Activated naive CD4-positive, alpha-beta T cell (primary cell): ENCODE results near the gene TBCD.

Experiments
- DNase-seq, 4 experiments: peaks; one replicate each; lab custom pipeline; 2025; lab: John Stamatoyannopoulos, UW

TBCD gene

DNA sequence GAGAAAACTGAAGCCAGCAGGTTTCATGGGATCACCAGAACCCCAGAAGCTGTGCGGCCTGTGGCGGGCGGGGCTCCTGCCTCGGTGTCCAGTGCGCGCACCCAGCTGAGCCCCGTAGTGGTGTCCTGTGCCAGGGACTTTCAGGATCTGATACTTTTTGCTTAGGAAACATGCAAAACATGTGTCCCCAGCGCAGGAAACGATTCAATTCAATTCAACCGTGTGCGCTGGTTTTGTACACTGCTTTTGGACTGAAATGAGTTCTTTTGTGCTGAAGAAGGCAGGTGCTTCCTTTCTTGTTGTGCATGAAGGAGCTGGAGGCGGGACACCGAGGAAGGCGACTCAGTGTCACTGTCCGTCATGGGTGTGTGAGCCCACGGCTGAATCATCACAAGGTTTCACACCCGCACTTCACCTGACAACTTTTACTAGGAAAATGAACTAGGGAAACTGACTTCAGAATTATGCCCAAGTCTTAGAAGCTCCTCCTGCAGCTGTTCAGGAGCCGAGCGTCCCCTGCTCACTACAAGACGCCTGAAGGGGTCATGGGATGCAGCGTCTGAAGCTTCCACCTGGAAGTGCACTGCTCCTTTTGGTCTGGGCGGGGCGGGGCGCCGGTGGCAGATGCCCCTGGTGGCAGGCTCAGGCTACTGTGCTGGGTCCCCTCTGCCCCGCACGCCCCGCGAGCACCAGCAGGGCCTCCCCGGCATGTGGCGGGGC, 119.4 kb downstream of the TBCD start:
- no peak for DNase-seq

DNA sequence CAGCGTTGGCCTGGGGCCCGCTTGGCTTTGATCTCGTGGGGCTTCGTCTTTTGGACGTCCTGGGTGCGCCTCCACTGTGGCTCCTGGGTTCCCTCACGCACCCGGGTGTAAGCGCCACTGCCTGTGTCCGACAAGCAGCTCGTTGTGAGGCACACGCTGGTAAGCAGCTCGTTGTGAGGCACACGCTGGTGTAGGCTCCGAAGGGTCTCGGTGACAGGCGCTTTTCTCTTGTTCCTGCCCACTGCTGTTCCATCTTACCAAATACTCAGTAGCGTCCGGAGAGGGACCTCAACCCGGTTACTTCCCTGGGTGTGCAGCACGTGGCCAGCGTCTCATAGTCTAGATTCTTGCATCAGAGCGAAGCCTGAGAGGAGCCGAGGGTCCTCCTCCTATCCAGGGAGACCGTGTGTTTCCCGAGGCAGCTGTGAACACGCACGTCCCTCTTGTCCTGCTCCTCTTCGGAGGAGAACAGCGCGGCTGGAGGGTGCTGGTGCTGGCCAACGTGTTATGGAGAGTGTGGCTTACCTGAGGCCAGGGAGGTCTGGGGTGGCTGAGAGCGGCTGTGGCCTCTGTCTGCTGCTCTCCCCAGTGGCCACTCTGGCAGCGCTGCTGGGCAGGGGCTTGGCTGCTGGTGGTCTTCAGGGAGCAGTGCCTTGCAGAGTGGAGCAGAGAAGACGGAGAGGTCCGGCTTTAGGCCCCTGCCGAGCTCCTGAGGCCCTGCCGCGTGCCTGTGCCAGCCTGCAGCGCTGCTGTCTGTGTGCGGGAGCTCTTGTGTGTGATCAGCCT, 120.1 kb downstream of the TBCD start:
- no peak for DNase-seq

DNA sequence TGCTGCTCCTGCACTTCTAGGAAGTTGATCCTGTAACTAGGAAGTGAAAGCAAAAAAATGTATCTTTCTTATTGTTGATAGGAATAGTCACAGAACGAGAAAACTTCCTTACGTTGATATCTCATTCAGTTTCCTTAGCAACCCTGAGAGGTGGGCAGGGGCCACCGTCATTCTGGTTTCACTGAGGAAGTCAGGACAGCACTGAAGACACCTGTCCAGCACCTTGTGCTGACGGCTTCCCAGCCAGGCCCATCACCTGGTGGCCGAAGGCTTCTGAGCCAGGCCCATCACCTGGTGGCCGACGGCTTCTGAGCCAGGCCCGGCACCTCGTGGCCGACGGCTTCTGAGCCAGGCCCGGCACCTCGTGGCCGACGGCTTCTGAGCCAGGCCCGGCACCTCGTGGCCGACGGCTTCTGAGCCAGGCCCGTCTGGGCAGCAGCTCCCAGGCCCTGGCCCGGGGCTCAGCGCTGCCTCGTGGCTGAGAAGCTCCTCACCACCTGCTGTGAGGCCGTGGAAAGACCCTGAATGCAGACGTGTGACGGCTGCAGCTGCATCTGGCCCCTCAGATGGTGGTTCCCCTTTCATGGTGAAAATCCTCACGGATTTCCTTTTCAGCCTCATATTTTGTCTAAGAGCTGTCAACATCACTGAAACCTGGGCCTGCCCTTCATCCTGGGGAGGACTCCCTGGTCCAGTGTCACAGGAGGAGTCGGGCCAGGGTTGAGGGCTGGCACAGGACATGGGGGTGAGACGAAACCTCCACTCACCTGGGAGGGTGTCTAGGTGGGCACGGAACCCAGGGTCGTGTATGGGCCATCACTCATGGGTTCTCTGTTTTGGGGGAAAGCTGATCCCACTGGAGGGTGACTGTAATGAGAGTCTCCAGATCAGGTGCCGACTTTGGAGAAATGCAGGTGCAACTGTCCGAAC, 121.0 kb downstream of the TBCD start:
- no peak for DNase-seq

DNA sequence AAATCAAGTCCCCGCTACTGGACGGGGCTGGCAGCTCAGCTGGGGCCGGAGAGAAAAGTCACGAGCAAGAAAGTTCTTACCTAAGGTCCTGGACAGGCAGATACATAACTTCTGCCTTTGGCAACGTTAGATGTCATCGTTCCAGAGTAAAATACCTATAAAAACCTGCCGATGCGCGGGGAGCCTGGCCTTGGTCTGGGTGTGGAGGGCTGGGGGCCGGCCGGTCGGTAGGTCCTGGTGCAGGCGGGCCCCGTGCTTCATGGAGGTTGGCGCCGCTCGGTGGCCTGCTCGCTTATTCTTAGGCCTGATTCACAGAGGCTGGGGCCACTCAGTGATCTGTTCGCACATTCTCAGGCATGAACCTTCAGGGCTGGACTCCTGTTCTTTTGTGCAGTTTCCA, 121.7 kb downstream of the TBCD start:
- no peak for DNase-seq

DNA sequence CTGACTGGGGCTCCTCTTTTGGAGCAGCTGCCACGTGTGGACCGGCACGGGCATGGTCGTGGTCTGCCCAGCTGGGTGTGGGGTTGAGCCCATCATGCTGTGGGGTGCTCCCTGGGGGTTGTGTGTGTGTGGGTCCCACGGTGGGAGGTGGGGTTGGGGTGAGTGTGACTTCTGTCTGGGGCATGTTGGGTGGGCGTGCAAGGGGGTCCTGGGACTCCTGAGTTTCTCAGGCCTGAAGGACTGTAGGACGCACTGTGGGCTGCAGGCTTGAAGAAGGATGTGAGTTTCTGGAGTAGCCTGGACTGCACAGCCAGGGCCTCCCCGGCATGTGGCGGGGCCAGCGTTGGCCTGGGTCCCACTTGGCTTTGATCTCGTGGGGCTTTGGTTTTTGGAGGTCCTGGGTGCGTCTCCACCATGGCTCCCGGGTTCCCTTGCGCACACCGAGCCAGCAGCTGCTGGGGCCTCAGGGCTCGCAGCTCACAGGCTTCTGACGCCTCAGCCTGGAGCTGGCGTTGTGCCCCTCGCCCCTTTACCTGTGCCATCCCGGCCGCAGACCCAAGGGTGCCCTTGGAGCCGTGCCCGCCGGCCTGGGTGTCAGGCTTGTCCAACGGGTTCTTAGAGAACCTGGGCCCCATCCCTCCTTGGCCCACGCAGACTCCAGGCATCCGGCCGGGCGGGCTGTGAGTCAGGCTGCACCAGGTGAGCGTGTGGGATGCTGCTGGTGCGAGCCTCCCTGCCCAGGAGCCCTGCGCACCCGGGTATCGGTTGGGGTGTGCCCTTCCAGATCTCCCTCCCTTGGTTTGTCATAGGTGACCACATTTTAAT, 122.4 kb downstream of the TBCD start:
- no peak for DNase-seq

DNA sequence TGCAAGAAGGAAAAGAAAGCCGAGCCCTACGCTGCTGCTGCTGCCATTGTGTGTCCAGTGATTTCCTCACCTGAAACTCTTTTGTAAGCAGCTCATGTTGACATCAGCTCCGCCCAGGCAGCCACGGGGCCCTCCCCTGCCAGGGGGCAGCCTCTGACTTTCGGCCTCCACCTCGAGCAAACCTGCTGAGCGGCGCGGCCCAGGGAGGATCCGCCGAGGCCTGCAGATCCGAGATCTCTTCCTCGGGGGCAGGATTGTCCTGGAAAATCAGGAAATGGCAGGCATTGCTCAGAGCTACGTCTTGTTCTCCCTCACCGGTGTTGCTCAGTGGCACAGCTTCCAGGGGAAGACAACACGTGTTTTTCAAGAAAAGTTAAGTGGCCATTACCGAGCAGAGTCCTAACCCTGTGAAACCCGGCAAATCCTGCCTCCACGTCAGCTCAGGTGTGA, 123.6 kb downstream of the TBCD start:
- no peak for DNase-seq

DNA sequence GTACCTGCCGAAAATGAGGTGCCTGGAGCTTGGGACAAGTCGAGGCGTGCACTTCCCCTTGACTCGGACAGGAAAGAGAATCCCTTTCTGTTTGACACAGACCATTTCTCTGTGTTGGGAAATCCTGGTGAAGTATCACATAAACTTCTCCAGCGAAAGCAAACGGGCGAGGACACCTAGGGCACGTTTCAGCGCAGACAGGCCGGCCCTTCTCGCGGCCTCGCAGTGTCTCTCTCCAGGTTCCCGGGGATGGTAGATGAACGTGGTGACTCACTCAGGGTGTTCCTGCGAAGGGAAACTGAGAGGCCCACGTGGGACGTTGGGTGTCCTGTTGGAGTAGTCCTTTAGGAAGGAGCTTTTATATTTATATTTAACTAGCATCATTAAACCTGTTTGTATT, 124.3 kb downstream of the TBCD start:
- DNase-seq, result no peak

DNA sequence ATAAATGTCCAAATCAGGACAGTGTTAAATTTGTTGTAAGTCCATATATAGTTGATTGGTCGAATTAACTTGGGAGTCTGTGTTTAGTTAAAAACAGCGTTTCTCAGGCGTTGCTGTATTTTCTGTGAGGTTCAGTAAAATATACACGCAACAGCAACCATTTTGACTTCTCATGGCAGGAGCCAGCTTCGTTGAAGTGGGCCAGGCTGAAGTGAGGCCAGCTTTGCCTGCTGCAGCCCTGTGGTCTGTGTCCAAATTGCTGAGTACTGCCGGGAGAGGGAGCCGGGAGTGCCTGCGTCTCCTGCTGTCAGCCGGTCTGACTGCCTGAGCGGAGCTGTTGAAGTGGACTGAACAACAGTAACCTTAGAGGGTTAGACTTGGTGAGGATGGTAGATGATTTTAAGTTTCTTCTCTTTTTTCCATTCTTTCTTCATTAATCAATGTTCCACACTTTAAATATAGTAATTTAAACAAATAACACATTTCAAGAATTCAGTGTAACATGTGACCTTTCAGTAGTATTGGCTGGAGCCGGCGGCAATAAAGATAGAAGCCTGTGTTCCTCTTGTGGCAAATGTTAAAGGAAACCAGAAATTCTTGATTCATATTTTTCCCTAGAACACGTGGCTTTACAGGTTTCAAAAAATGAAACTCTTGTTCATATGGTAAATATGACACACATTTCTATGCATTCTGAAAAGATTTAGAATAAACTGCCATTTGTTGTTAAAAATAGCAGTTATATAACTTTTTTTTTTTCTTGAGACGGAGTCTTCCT, 124.9 kb downstream of the TBCD start:
- DNase-seq, result no peak

DNA sequence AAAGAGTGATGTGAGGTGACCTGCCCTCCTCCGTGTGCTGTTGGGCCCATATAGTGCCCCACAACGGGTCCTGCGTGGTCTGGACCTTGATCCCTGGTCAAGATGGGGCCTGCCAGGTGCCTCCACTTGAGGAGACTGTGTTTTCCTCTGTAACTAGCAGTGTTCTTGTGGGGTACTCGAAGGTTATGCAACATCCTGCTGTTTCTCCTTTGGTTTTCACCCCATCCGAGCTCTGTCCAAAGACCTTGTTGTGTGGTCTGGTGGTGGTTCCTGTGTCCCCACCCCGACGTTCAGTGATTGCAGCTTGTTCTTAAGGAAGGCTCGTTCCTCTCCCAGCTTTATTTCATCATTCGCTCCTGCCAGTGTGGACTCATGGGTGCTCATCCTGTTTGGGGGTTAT, 126.7 kb downstream of the TBCD start:
- no peak for DNase-seq

DNA sequence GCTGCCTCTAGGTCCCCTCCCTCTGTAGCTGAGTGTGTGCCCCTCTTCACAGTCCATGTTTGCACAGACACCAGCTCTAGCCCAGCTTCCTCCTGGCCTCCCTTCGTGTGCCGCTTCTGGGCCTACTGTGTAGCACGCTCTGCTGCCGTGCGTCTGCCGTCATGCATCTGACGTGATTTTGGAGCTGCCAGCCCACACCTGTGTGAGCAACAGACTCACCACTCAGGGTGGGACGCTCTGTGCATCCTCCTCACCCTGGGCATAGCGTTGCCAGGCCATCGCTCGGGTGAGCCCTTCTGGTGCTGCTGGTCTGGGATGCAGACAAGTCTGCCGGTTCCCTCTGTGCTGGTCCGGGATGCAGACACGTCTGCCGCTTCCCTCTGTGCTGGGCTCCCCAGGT, 127.4 kb downstream of the TBCD start:
- DNase-seq, result no peak

DNA sequence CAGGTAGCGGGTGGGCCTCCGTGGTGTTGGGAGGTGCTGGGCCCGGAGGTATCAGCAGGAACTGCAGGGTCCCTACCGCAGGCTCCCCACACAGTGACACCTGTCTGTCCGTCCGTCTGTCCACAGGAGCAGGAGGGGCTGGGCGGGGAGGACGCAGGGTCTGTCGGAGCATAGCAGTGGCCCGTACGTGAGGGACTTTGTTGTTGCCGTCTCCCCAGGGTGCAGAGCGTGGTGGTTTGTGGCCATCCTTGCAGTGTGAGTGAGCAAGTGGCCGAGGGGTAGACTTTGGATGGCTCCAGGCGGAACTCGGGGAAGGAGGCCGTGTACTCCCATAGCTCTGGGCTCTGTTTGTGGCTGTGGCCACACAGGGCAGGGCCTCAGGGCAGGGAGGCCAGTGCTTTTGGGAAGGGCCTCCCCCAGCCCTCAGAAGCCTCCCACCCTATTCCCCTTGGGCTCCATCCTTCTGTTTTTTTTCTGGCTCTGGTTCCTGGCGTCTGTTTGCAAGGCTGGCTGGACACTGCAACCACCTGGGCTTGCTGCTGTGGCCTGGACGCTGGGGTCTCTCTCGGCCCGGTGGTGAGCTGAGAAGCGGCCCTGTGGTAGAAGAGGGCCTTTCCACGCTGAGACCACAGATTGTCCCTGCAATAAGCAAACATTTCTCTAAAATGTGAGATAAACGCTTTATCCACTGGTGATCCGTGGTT, 128.9 kb downstream of the TBCD start:
- DNase-seq, result no peak

DNA sequence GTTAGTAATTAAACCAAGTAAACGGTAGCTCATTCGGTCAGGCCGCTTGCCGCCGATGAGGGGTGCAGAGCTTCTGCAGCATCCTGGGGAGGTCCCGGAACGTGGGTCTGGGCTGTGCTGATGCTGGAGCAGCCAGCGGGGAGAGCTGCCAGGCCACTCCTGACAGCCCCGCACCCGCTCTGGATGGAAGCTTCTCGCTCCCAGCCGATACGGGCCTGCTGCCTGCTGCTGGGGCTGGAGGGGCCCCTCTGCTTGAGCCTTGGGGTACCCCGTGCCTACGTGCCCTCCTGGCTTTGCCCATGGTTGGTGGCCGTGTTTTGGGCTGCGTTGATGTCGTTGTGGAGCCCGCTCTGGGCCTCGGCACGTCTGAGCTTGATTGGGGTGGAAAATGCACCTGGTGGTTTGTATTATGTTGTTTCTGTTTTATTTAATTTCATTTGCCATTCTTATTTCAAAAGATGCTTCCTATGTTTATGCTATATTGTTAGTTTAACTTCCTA, 129.5 kb downstream of the TBCD start:
- no peak for DNase-seq

DNA sequence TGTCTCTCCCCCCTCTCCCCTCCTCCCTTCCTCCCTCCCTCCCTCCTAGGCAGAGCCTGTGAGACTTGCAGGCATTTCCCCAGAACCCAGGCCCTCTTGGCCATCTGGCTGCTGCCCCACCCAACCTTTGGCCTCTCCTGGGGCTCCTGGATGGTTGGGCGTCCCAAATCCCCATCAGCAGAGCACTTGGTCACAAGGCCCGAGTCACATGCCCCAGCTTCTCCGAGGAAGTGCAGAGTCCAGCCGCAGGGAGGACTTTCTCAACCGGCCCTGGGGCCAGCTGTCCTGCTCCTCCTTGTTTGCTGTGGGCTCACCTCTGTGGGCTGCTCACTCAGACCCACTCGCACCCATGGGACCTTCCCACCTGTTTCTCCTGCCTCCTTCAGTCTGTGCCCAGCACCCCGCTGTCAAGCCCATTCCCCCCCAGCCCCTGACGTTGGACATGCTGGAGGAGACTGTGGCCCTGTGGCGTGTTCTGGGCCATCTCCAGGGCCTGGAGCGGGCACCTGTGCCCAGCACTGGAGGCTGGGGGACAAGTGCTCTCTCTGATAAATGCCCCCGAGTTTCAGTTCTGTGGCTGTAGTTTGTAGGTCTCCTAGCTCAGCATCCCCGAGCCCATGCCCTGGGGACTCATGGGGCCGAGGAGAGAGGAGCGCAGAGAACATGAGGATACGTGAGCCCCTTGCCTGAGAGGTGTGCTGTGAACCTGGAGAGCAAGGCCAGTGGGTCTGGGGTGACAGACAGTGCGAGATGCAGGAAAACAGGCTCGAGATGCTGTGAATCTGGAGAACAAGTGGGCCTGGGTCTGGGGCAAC, 130.2 kb downstream of the TBCD start:
- DNase-seq, result no peak

DNA sequence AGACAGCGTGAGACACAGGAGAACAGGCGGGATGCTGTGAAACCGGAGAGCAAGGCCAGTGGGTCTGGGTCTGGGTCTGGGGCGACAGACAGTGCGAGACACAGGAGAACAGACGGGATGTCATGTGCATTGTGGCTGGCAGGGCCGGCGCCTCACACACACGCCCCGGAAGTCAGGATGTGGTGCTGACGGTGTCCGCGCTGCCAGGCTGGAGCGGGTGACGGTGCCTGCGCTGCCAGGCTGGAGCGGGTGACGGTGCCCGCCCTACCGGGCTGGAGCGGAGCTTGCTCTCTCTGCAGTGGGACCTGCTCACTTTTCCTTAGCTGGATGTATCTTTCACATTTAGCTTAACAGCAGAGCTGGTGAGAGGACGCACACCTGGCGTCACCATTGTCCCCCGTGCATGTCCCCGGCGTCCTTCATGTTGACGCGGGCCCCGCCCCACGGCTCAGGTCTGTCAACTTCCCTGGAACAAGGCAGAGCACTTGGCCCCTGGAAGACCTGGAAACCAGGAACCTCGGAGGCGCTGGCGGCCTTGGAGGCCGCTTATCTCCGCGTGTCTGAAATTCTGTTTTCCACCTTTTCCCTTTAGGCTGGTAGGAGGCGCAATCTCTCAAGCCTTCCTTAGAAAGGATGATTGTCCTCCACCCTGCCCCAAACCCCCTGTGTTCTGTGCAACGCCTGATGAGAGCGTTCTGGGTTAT, 131.0 kb downstream of the TBCD start:
- DNase-seq, result peak in 3 of 4 experiments; percentile 27 to 70 (median 66)

DNA sequence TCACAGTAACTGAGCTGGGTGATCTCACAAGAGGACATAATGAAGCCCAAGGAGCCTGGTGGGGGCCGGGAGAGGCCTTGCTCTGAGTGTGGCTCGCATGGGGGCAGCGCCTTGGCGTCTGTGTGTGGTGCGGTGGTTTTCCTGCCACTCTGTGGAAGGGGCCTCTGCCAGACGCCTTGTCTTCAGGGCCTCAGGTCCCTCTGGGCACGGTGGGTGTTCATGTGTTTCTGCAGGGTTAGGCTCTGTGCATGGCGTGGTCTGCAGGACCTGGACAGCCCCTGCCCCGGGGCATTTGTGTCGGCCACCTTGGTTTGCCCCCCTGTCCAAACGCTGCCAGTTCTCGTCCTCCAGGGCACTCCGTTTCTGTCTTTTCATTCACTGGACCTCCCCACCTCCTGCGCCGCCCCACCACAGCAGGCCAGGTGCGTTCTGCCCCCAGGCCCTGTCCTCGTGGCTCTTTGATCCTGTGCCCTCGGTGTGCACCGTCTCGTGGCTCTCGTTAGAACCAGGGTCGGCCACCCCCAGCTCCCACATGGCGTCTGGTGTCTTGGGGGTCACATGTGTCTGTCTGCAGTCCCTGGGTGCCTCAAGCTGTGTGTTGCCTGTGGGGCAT, 131.7 kb downstream of the TBCD start:
- no peak for DNase-seq

DNA sequence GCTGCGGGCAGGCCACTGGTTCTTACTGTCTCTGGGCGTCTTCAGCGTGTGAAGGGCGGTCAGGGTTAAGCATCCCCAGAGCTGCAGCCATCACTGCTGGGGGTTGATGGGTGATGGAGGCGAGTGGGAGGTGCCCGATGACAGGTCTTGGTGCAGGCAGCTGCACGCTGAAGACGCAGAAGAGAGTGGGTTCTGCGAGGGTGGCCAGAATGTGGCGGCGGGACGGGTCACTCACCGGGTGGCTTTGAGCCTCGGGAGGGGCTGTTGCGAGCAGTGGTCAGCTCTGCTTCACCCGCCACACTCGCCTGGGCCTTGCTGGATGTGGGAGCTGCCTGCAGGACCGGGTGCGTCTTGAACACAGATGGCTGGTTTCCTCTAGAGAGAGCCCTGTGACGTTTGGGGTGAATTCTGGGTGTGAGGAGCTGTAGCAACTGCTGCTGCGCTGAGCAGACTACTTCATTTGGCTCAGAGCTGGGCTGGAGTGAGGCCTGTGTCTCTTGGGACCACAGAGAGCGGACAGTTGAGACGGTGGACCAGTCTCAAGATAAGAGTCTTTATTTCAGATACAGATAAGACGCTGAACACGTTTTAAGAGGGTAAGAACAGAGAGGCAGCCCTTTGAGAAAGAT, 132.6 kb downstream of the TBCD start:
- no peak for DNase-seq

DNA sequence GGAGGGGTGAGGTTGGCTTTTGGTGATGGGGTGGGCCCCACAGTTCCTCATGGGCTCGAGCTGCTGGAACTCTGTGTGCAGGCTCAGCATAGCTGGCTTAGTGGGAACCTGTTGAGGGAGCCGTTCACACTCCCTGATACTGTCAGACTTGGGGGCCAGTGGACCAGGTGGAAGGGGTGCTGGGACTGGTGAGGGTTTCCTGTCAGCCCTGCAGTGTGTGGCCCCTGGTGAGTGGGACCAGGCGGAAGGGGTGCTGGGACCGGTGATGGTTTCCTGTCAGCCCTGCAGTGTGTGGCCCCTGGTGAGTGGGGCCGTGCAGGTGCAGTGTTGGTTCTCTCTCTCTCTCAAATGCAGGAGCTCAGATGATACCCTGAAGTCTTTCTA, 133.1 kb downstream of the TBCD start:
- peak in 1 of 4 experiments; percentile 15 for DNase-seq
